ENCODE results near the gene AQP6.

Gene AQP6

GRCh38 chr12:49936925-49937324, 35.8 kb upstream of the AQP6 start:
- H3K27me3 ChIP-seq (ENCODE audit: insufficient read depth, low read length) = peaks cover under 1% of the 10 kb centered on the region
- peaks cover 4% of the 10 kb centered on the region for H3K4me1 ChIP-seq (ENCODE audit: insufficient read depth, low read length)
- no peak overlapping the region for H2AFZ ChIP-seq (ENCODE audit: low read depth, low read length)
- H3K9me3 ChIP-seq (ENCODE audit: low read length) = no peaks in the 10 kb centered on the region
- H3K36me3 ChIP-seq (ENCODE audit: insufficient read depth, low read length) = no peaks in the 10 kb centered on the region
- no peak overlapping the region for H3K4me3 ChIP-seq (ENCODE audit: low read length)

- peaks cover 8% of the 10 kb centered on the region for H3K27me3 ChIP-seq (ENCODE audit: insufficient read depth, low read length)
- H3K9me3 ChIP-seq (ENCODE audit: low read length) = no peaks in the 10 kb centered on the region
- H2AFZ ChIP-seq (ENCODE audit: low read depth, low read length) = no peak overlapping the region
- no peaks in the 10 kb centered on the region for H3K36me3 ChIP-seq (ENCODE audit: insufficient read depth, low read length)
- H3K4me3 ChIP-seq (ENCODE audit: low read length) = no peak overlapping the region
- H3K4me1 ChIP-seq (ENCODE audit: insufficient read depth, low read length) = peaks cover under 1% of the 10 kb centered on the region
Measured at GRCh38 chr12:49937639-49938300, 35.0 kb upstream of the AQP6 start.

- Histone ChIP-seq H3K36me3 (ENCODE audit: insufficient read depth, low read length) (no peaks in the 10 kb centered on the region), H3K27me3 (ENCODE audit: insufficient read depth, low read length) (peaks cover 22% of the 10 kb centered on the region), H3K9me3 (ENCODE audit: low read length) (no peaks in the 10 kb centered on the region), H3K4me1 (ENCODE audit: insufficient read depth, low read length) (no peaks in the 10 kb centered on the region), H2AFZ (ENCODE audit: low read depth, low read length) (no peak overlapping the region), H3K4me3 (ENCODE audit: low read length) (no peak overlapping the region)
Measured at GRCh38 chr12:49939307-49939706, 33.4 kb upstream of the AQP6 start.

GRCh38 chr12:49939707-49940106, 33.0 kb upstream of the AQP6 start:
- Histone ChIP-seq H3K9me3 (ENCODE audit: low read length) (no peaks in the 10 kb centered on the region), H3K4me1 (ENCODE audit: insufficient read depth, low read length) (no peaks in the 10 kb centered on the region), H3K36me3 (ENCODE audit: insufficient read depth, low read length) (no peaks in the 10 kb centered on the region), H3K4me3 (ENCODE audit: low read length) (no peak overlapping the region), H2AFZ (ENCODE audit: low read depth, low read length) (no peak overlapping the region), H3K27me3 (ENCODE audit: insufficient read depth, low read length) (peaks cover 26% of the 10 kb centered on the region)

- Histone ChIP-seq H3K4me3 (ENCODE audit: low read length) (no peak overlapping the region), H3K36me3 (ENCODE audit: insufficient read depth, low read length) (no peaks in the 10 kb centered on the region), H3K9me3 (ENCODE audit: low read length) (no peaks in the 10 kb centered on the region), H3K27me3 (ENCODE audit: insufficient read depth, low read length) (peaks cover 31% of the 10 kb centered on the region), H3K4me1 (ENCODE audit: insufficient read depth, low read length) (no peaks in the 10 kb centered on the region), H2AFZ (ENCODE audit: low read depth, low read length) (no peak overlapping the region)
Measured at GRCh38 chr12:49941556-49942511, 30.9 kb upstream of the AQP6 start.

GRCh38 chr12:49942512-49942893, 30.2 kb upstream of the AQP6 start:
- Histone ChIP-seq H3K36me3 (ENCODE audit: insufficient read depth, low read length) (no peaks in the 10 kb centered on the region), H3K4me1 (ENCODE audit: insufficient read depth, low read length) (no peaks in the 10 kb centered on the region), H2AFZ (ENCODE audit: low read depth, low read length) (no peak overlapping the region), H3K27me3 (ENCODE audit: insufficient read depth, low read length) (peaks cover 31% of the 10 kb centered on the region), H3K9me3 (ENCODE audit: low read length) (no peaks in the 10 kb centered on the region), H3K4me3 (ENCODE audit: low read length) (no peak overlapping the region)

- no peak overlapping the region for H2AFZ ChIP-seq (ENCODE audit: low read depth, low read length)
- no peak overlapping the region for H3K4me3 ChIP-seq (ENCODE audit: low read length)
- H3K4me1 ChIP-seq (ENCODE audit: insufficient read depth, low read length) = no peaks in the 10 kb centered on the region
- H3K36me3 ChIP-seq (ENCODE audit: insufficient read depth, low read length) = no peaks in the 10 kb centered on the region
- peaks cover 31% of the 10 kb centered on the region for H3K27me3 ChIP-seq (ENCODE audit: insufficient read depth, low read length)
- H3K9me3 ChIP-seq (ENCODE audit: low read length) = no peaks in the 10 kb centered on the region
Measured at GRCh38 chr12:49942921-49943624, 29.7 kb upstream of the AQP6 start.

GRCh38 chr12:49943625-49943960, 29.2 kb upstream of the AQP6 start:
- no peak overlapping the region for H3K4me3 ChIP-seq (ENCODE audit: low read length)
- H3K36me3 ChIP-seq (ENCODE audit: insufficient read depth, low read length) = no peaks in the 10 kb centered on the region
- peaks cover 31% of the 10 kb centered on the region for H3K27me3 ChIP-seq (ENCODE audit: insufficient read depth, low read length)
- no peaks in the 10 kb centered on the region for H3K4me1 ChIP-seq (ENCODE audit: insufficient read depth, low read length)
- H3K9me3 ChIP-seq (ENCODE audit: low read length) = no peaks in the 10 kb centered on the region
- no peak overlapping the region for H2AFZ ChIP-seq (ENCODE audit: low read depth, low read length)

GRCh38 chr12:49944046-49944445, 28.7 kb upstream of the AQP6 start:
- no peak overlapping the region for H3K4me3 ChIP-seq (ENCODE audit: low read length)
- H3K4me1 ChIP-seq (ENCODE audit: insufficient read depth, low read length) = no peaks in the 10 kb centered on the region
- H3K27me3 ChIP-seq (ENCODE audit: insufficient read depth, low read length) = peaks cover 31% of the 10 kb centered on the region
- no peaks in the 10 kb centered on the region for H3K36me3 ChIP-seq (ENCODE audit: insufficient read depth, low read length)
- no peaks in the 10 kb centered on the region for H3K9me3 ChIP-seq (ENCODE audit: low read length)
- no peak overlapping the region for H2AFZ ChIP-seq (ENCODE audit: low read depth, low read length)

GRCh38 chr12:49944718-49945117, 28.0 kb upstream of the AQP6 start:
- Histone ChIP-seq H2AFZ (ENCODE audit: low read depth, low read length) (no peak overlapping the region), H3K27me3 (ENCODE audit: insufficient read depth, low read length) (peaks cover 33% of the 10 kb centered on the region), H3K9me3 (ENCODE audit: low read length) (no peaks in the 10 kb centered on the region), H3K4me3 (ENCODE audit: low read length) (no peak overlapping the region), H3K36me3 (ENCODE audit: insufficient read depth, low read length) (no peaks in the 10 kb centered on the region), H3K4me1 (ENCODE audit: insufficient read depth, low read length) (no peaks in the 10 kb centered on the region)

- Histone ChIP-seq H2AFZ (ENCODE audit: low read depth, low read length) (peak overlapping the region; percentile 72), H3K4me1 (ENCODE audit: insufficient read depth, low read length) (no peaks in the 10 kb centered on the region), H3K4me3 (ENCODE audit: low read length) (peak overlapping the region; percentile 45), H3K9me3 (ENCODE audit: low read length) (no peaks in the 10 kb centered on the region), H3K27me3 (ENCODE audit: insufficient read depth, low read length) (peaks cover 37% of the 10 kb centered on the region), H3K36me3 (ENCODE audit: insufficient read depth, low read length) (no peaks in the 10 kb centered on the region)
Measured at GRCh38 chr12:49945394-49946080, 27.2 kb upstream of the AQP6 start.

- no peaks in the 10 kb centered on the region for H3K36me3 ChIP-seq (ENCODE audit: insufficient read depth, low read length)
- H3K4me3 ChIP-seq (ENCODE audit: low read length) = no peak overlapping the region
- no peaks in the 10 kb centered on the region for H3K4me1 ChIP-seq (ENCODE audit: insufficient read depth, low read length)
- no peaks in the 10 kb centered on the region for H3K9me3 ChIP-seq (ENCODE audit: low read length)
- no peak overlapping the region for H2AFZ ChIP-seq (ENCODE audit: low read depth, low read length)
- peaks cover 37% of the 10 kb centered on the region for H3K27me3 ChIP-seq (ENCODE audit: insufficient read depth, low read length)
Measured at GRCh38 chr12:49946086-49946485, 26.7 kb upstream of the AQP6 start.

- Histone ChIP-seq H3K27me3 (ENCODE audit: insufficient read depth, low read length) (peaks cover 37% of the 10 kb centered on the region), H3K36me3 (ENCODE audit: insufficient read depth, low read length) (no peaks in the 10 kb centered on the region), H3K9me3 (ENCODE audit: low read length) (no peaks in the 10 kb centered on the region), H2AFZ (ENCODE audit: low read depth, low read length) (no peak overlapping the region), H3K4me3 (ENCODE audit: low read length) (no peak overlapping the region), H3K4me1 (ENCODE audit: insufficient read depth, low read length) (no peaks in the 10 kb centered on the region)
Measured at GRCh38 chr12:49946497-49946896, 26.2 kb upstream of the AQP6 start.
